ENCODE measurements around the gene ATP11B.

The ATP11B gene

DNA sequence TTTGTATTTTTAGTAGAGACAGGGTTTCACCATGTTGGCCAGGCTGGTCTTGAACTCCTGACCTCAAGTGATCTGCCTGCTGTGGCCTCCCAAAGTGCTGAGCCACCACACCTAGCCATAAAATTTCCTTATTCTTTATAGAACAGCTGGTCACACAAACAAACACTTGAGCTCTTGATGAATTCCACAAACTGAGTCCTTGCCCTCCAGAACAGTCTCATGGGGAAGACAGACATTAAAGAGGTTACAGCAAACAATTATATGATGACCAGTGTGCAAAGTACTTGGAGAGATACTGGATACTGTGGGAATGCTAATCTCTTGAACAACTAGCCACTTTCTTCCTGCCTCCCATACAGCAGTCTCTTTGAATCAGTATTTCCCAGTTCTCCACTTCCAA is 7.5 kb upstream of the ATP11B start:
- TF ChIP-seq, protein P1, sequence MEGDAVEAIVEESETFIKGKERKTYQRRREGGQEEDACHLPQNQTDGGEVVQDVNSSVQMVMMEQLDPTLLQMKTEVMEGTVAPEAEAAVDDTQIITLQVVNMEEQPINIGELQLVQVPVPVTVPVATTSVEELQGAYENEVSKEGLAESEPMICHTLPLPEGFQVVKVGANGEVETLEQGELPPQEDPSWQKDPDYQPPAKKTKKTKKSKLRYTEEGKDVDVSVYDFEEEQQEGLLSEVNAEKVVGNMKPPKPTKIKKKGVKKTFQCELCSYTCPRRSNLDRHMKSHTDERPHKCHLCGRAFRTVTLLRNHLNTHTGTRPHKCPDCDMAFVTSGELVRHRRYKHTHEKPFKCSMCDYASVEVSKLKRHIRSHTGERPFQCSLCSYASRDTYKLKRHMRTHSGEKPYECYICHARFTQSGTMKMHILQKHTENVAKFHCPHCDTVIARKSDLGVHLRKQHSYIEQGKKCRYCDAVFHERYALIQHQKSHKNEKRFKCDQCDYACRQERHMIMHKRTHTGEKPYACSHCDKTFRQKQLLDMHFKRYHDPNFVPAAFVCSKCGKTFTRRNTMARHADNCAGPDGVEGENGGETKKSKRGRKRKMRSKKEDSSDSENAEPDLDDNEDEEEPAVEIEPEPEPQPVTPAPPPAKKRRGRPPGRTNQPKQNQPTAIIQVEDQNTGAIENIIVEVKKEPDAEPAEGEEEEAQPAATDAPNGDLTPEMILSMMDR (conservative IDR thresholded peaks at IDR 0.05; ENCODE audit: low read length) = no peak
- no peak overlapping the region for H3K4me3 ChIP-seq (ENCODE audit: low read length)
- DNase-seq (ENCODE audit: low read depth) = no peak

DNA sequence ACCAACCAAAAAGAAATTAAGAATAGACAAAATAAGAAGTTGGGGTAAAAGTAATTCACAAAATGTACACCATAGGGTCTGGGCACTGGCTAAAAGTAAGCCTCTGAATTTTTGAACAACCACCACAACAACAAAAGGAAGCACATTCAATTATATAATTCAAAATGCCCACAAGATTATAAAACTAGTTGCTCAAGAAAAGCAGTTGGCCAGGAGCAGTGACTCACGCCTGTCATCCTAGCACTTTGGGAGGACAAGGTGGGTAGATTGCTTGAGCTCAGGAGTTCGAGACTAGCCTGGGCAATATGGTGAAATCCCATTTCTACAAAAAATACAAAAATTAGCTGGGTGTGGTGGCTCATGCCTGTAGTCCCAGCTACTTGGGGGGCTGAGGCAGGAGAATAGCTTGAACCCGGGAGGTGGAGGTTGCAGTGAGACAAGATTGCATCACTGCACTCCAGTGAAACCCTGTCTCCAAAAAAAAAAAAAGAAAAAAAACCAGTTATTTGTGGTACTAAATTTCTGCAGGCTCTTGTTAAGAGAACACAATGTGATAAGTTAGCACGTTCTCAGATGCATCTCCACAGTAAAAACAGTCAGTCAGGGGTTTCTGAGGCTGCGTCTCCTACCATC is 6.6 kb upstream of the ATP11B start:
- TF ChIP-seq, protein P1 (conservative IDR thresholded peaks at IDR 0.05; ENCODE audit: low read length) = no peak
- DNase-seq (ENCODE audit: low read depth) = no peak
- H3K4me3 ChIP-seq (ENCODE audit: low read length) = no peak overlapping the region

DNA sequence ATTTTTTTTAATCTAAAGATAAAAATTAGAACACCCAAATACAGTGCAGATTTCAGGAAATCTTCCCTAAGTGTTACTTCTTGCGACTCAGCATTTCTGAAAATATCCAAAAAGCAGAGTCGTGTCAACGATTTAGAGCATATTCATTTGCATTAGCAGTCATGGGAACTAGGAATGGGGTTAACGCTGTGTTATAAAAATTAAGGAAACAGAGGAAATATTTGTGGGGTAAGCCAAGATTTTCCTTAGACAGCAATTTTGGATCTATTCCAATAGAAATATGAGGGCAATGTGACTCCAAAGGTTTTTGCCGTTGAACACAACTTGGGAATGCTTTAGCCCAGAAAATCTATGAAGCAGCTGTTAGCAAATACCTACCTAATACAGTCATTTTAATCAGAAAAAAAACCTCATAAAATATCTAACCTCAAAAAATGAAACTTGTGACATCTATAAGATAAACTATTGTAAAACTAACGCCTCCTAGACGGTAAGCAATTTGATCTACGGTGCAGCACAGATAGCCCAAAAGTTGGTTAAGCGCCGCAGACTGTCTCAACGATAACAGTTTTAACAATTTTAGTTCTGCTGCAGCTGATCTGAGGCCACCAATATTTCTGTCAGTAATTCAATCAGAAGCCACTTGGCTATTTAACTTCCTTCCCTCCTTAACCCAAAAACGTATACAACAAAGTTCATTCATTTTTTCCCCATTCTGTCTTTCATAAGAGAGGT is 5.8 kb upstream of the ATP11B start:
- DNase-seq (ENCODE audit: low read depth) = peak; percentile 73
- H3K4me3 ChIP-seq (ENCODE audit: low read length) = no peak overlapping the region
- TF ChIP-seq, protein P1 (conservative IDR thresholded peaks at IDR 0.05; ENCODE audit: low read length) = no peak

DNA sequence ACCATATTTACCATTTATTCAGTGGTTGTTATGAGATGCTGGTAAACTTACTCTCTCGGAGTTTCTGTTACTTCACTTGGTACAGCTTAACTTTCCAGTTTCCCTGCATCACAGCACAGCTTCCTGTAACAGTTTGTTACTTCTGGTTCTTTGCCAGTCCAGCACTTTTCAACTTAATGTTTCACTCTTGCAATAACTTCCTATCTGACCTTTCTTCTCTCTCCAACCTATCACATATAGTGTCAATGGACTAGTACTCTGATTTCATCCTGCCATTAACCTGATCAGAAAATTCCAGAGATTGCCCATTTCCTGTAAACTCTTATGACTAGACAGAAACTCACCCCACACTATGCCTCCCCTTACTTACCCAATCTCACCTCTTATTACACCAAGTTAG is 3.9 kb upstream of the ATP11B start:
- peak; percentile 16 for DNase-seq (ENCODE audit: low read depth)

DNA sequence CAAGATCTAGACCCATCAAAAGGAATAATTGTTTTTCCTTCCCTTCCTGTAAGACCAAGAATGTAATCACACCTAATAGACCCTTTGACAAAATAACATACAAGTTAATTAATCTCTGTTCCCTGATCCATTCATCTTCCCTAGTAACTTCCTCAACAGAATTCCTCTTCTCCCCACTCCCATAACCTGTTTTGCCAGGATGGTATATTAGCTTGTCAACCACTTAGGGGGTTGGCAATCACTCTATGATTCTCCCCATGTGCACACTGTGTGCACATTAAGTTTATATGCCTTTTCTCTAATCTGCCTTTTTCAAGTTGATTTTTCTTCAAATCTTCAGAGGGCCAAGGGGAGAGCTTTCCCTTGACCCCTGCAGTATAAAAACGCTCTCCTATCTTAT is 2.7 kb upstream of the ATP11B start:
- no peak overlapping the region for H3K4me3 ChIP-seq (ENCODE audit: low read length)
- TF ChIP-seq, protein P1 (conservative IDR thresholded peaks at IDR 0.05; ENCODE audit: low read length) = no peak
- no peak for DNase-seq (ENCODE audit: low read depth)

More for the DNA sequence above, 3.9 kb upstream of the ATP11B start:
- TF ChIP-seq, protein P1 (conservative IDR thresholded peaks at IDR 0.05; ENCODE audit: low read length) = no peak
- H3K4me3 ChIP-seq (ENCODE audit: low read length) = no peak overlapping the region

DNA sequence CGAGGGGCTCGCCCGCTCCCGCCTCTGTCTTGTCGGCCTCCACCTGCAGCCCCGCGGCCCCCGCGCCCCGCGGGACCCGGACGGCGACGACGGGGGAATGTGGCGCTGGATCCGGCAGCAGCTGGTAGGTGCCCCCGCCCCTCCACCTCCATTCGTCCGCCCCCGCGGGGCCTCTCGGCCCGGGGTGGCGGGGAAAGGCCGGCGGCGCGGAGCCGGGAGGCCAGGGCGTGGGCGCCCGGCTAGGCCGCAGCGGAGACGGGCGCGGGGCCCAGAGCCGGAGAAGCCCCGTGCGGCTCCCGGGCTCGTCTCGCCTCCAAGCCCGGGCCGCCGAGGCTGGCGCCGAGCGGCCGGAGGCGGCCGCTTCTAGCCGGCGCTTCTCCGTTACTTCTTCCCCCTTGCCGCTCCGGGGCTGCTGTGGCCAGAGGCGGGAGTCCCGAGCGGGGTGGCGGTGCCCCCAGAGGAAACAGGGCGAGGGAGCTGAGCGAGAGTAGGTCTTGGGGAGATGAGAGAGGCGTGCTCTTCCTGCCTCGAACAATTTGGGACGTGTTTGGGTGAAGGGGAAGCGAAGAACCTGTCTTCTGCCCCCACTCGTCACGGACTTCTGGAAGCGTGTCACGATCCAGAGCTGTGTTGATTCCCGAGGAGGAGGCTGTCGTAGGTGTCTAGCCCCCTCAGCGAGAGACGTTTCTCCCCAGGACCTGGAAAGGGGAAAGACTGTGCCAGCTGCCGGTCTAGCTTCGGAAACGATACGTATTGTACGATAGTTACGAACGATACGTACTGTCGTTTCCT is 555 bp downstream of the ATP11B start:
- TF ChIP-seq, protein P1 (conservative IDR thresholded peaks at IDR 0.05; ENCODE audit: low read length) = no peak
- peak overlapping the region; percentile 94 for H3K4me3 ChIP-seq (ENCODE audit: low read length)
- peak; percentile 35 for DNase-seq (ENCODE audit: low read depth)
